HG02852 (cell line): ENCODE data around the gene DIPK1B.

Experiments used
- ATAC-seq: cut with Tn5 transposase; IDR thresholded peaks from one replicate; pipeline ENCODE4 v1.9.1; 2021; ENCODE audit warnings: mild to moderate bottlenecking, moderate library complexity; ENCODE audit not compliant: unreplicated experiment

Gene DIPK1B

DNA sequence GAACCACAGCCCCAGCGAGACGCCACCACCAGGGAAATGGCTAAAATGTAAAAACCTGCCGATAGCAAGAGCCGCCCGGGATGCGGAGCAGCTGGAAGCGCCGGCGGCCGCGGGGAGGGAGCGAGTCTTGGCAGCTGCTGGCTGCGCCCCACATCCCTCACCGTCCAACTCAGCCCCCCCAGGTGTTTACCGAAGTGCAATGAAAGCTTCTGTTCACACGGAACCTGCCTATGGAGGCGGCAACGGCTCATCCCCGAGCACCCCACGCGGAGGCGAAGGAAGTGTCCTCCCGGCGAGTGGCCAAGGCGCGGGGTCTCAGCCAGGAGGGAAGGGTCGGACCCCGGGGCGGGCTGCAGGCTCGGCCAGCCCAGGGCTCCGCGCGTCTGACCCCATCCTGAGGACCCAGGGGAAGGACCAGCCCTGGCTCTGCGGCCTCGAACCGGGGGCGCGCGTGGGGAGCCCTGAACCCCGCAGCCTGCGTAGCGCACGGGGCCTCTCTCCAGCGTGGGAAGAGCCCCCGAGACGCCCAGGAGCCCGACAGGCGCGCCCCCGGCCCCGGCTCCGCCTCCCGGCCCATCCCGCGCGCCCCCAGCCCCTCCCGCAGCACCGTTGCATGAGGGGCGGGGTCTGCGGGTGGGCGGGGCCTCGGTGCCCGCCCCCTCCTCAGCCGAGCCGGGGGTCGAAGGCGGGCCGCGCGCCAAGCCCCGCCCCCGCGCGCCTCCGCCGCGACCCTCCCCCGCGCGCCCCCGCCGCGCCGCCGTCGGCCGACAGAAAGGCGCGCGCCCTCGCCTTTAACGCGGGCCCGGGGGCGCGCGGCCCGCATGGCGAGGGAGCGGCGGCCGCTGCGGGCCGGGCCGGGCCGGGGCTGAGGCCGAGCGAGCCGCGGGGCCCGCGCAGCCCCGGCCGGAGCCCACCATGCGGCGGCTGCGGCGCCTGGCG is at the start of gene DIPK1B:
Gene DIPK1B, plus strand, starts transcription at position 822 of the 939 bp plus-strand sequence. Its CDS starts 94 bp downstream, at position 916.
- no peak for ATAC-seq

DNA sequence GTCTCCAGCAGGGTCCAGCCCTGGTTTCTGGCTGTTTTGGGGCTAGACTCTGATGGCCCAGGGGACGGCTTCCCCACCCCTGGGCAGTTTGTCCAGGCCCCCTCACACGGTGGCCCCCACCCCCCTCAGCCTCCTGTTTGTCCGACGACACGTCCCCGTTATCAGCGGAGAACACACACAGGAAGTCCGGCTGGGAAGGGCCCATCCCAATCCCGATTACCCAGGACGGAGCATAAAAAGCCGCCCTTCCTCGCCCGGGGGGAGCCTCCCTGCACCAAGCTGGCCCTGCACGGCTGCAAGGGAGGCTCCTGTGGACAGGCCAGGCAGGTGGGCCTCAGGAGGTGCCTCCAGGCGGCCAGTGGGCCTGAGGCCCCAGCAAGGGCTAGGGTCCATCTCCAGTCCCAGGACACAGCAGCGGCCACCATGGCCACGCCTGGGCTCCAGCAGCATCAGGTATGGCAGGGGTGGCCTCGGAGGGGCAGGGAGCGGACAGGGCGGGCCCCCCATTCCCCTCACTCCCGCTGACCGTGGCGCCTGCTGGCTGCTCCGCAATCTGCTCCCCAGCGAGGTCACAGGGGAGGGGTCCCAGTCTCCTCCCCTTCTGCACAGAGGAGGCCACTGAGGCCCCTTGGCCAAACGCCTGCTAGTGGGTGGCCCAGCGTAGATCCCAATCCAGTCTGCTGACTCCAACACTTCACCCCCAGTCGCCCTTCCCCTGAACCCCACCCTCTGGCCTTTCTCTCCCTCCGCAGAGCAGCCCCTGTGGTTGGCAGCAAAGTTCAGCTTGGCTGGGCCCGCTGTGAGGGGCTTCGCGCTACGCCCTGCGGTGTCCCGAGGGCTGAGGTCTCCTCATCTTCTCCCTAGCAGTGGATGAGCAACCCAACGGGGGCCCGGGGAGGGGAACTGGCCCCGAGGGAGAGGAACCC is 49.5 kb upstream of the DIPK1B start, which contains the start of gene EGFL7:
Gene EGFL7, plus strand, starts transcription at position 261 of the 926 bp plus-strand sequence. CDS start 5,367 bp downstream, outside the sequence.
- no peak for ATAC-seq

DNA sequence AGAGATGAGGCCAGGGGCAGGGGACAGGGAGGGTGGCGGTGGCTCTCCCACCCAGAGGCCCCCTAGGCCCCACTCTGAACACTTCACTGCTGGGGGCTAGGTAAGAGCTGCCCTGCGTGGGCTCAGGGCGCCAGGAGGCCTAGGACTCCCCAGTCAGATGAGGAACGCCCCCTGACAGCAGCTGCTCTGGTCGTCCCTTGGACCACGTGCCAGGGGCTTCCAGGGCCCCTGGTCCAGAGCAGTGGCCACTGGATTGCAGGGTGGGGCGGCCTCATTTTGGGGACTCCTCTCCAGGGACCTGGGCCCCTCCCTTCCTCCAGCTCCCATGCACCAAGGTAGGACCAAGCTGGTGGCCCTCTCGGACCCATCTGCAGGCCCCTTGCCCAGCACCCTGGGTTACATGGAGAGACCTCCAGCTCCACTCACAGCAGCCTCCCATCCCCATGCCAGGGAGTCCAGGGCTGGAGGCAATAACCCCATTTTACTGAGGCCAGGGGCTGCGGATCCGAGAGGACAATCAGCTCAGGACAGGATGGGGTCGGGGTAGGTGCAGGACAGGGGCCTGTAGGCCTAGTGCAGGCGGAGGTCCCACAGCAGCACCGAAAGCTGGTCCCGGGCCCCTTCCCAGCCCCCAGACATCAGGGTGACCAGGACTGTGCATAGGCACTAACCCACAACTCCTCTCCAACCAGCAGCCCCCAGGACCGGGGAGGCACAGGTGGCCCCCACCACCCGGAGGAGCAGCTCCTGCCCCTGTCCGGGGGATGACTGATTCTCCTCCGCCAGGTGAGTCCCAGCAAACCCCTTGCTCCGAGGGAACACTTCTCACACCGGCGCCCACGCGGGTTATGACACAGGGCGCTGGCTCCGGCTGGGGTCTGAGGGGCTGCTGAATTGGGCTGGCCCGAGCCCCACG is 48.1 kb upstream of the DIPK1B start:
- ATAC-seq, result no peak

DNA sequence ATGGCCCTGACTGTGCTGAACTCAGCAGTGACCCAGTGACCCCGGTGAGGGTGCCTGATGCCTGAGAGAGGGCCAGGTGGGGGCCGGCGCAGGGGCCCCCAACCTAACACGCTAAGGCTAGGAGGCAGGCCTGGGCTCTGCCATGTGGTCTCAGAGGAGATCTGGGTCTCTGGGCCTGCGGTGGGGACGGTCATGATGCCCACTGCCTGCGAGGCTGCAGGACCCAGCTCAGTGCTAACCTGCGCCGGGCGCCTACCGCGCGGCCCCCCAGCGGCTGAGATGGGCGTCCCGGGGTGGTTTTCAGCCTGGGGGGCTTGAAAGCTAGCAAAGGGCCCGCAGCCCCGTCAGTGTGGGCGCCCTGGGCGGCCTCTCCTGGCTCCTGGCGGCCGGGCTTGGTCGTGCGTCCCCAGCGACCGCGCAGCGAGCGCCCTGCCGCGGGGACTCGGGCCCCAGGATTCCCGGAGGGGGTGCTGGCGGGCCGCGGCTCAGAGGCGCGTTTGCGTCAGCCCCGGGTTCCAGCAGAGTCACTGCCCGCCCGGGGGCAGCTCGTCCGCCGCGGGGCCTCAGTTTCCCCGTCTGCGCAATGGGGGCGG is 47.2 kb upstream of the DIPK1B start:
- no peak for ATAC-seq

DNA sequence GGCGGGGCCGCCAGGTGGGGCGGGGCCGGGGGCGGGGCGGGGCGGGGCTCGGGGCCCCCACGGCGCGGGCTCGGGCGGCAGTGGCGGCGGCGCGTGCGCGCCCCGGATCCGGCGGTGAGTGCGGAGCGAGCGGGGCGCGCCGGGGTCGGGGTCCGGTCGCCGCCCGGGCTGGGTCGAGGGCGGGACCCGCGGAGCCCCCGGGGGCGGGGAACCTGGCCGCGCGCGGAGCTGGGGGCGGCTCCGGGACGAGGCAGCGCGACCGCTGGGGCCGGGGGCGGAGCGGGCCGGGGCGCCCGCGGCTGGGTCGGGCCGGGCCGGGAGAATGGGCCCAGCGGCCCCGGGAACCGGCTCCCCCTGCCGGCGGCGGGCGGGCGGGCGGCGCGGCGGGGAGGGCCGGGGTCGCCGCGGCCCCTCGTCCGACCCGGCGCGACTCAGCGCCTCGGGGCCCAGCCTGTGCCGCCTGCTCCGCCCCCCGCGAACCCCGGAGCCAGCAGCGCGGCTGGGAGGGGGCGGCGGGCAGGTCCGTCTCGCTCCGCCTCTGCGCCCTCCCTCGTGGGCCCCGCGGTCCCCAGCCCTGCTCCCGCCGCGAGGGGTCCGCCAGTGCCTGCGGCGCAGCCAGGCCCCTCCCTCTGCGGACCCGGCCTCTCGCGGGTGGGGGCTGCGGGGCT is 46.5 kb upstream of the DIPK1B start:
- no peak for ATAC-seq

DNA sequence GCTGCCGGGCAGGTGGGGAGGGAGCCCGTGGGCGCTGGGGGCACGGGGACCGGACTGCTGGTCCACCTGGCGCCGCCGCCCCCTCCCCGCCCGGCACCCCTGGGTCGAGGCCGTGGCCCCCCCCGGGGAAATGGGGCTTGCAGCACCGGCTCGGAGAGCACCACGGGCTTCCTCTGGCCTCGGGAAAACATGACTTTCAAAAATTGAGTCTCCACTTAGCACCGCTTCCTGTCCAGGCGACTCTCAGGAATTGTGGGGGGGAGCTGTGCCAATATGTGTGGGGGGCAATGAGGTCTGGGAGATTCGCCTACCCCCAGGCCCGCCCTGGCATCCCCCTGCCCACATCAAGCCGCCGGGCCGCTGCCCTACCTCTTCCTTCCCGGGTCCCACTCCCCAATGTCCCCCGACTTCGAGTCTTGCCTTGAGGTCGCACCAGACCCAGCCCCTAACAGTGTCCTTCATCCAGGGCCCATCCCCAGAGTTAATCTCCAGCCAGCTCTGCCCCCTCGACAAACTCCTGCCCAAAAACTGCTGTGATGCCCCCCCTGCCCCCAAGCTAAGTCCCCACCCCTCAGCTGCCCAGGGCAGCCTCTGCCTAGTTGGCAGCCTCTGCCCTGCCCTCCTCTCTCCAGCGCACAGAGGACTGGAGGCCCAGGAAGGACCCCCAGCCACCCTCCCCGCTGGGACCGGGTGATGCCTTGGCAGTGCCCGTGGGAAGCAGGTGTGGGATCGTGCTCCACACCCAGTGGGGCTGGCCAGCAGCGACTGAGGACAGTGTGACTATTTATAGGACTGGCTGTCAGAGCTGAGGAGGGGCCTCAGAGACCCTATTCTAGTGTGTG is 45.8 kb upstream of the DIPK1B start:
- ATAC-seq, result no peak

DNA sequence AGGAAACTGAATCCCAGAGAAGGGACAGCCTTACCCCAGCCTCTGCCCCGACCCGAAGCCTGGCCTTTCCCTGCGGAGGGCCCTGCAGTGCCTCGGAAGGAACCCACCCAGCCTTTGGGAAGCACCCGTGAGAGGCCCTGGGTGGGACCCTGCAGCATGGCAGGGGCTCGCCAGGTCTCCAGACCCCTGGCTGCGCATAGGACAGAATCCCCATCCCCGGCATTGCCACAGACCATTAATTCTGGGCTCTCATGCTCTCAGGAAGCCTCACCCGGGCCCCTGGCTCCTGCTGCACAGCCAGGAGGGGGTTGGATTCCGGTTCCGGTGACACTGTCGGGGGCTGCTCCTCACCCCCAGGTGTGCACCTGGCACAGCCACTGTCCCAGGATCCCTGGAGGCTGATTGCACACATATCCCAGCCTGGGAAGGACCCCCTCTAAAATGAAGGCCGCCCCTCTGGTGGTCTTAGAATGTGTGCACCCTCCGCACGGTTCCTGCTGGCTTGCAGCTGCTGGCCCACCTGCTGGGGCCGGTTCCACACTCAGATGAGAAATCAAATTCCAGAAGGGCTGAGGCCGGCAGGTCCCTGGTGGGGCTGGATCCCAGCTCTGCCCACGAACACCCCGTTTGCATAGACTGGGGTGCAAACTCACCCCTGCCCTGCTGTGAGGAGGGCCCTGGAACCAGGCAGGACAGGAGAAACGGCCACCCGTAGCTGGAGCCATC is 45.0 kb upstream of the DIPK1B start:
- no peak for ATAC-seq

DNA sequence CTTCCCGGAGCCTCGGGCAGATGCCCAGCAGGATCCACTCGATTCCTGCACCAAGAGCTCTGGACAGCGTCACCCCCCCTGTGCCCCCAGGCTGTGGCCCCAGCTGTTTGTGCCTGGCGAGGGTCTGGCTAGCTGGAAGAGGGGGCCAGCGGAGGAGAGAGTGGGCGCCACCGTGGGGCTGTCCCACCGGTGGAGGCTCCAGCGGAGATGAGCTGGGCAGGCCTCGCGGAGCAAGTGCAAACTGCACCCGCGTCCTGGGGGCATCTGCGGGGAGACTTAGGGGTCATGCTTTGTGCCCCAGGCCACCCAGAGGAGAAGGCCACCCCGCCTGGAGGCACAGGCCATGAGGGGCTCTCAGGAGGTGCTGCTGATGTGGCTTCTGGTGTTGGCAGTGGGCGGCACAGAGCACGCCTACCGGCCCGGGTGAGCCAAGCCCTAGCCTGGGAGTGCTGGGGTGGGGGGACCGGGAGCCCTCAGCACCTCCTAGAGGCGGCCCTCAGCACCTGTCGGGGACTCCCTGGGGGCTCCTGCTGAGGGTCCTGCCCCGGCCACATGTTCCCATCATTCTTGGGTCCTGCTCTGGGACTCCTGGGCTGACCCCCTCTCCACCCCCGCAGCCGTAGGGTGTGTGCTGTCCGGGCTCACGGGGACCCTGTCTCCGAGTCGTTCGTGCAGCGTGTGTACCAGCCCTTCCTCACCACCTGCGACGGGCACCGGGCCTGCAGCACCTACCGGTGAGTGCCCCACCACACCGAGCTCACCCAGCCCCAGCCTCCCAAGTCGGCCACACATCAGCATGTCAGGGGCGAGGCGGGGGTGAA is 44.2 kb upstream of the DIPK1B start:
- no peak for ATAC-seq

DNA sequence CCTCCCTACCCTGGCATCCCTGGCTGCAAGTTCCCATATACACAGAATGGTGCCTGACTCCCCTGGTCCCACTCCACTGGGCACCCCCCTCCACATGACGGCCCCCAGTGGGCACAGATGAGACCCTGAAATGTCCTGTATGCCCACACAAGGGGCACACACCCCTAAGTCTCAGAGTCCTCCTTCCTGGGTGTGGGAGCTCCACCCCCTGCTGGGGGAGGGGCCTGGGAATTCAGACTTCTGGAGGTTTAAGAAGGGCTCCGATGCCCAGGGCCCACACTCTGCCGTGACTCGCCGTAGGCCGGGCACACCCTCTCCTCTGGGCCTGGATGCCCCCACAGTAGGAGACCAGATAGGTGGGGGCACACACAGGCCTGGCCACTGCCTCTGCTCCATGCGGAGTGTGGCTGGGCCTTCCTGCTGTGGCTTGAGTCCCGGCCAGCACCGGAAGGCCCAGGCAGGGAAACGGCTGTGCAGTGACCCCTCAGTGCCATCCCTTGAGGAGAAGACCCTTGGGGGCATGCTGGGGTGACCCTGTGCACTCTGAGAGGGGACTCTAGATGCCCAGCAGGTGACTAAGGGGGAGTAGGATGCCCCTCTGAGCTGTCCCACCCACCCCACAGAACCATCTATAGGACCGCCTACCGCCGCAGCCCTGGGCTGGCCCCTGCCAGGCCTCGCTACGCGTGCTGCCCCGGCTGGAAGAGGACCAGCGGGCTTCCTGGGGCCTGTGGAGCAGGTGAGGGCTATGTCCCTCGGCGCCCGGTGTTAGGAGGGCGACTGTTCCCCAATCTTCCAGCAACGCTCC is 43.2 kb upstream of the DIPK1B start:
- ATAC-seq, result no peak

DNA sequence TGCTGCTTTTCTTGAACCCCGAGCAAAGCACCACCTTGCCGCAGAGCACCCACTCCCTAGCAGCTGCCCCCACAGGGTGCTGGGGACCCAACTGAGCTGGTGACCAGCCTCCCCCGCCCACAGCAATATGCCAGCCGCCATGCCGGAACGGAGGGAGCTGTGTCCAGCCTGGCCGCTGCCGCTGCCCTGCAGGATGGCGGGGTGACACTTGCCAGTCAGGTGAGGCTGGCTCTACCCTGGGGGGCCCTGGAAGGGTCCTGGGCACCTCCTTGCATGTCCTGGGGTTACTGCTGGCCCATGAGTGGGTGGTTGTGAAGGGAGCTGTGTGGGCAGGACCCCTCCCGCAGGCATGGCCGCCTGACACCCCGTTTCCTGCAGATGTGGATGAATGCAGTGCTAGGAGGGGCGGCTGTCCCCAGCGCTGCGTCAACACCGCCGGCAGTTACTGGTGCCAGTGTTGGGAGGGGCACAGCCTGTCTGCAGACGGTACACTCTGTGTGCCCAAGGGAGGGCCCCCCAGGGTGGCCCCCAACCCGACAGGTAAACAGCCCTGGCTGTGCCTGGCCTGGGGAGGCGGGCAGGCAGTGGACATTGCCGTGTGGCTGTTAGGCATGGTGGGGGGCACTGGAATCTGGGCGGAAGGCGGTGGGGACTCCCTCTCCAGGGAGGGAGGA is 42.4 kb upstream of the DIPK1B start:
- no peak for ATAC-seq

DNA sequence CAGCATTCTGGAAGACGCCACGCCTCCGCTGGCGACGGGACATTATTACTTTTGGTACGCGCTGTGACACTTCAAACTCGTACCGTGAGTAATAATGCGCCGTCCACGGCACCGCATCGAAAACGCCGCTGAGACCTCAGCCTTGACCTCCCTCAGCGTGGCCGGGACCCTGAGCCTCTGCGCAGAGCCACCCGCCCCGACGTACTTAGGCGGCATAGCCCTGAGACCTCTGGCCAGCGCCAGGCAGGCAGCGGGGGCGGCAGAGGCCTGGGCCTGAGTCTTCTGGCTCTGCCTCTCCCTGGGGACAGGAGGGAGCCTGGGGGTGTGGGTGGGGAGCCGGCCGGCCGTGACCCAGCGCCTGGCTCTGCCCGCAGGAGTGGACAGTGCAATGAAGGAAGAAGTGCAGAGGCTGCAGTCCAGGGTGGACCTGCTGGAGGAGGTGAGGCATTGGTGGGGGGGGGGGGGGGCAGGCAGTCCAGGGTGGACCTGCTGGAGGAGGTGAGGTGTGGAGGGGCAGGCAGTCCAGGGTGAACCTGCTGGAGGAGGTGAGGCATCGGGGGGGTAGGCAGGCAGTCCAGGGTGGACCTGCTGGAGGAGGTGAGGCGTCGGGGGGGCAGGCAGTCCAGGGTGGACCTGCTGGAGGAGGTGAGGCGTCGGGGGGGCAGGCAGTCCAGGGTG is 41.7 kb upstream of the DIPK1B start:
- ATAC-seq, result no peak

DNA sequence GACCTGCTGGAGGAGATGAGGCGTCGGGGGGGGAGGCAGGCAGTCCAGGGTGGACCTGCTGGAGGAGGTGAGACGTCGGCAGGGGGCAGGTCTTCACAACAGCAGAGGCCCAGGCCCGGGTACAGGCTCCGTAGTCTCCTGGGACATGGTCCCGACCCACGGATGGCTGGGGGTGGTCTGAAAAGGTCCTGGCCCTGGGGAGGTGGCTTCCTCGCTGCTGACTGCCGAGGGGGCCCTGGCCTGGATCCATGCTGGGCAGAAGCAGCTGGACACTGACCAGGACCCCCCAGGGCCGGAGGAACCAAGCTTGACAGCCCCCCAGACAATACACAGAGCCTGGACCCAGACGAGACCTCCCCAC is 41.1 kb upstream of the DIPK1B start:
- no peak for ATAC-seq

DNA sequence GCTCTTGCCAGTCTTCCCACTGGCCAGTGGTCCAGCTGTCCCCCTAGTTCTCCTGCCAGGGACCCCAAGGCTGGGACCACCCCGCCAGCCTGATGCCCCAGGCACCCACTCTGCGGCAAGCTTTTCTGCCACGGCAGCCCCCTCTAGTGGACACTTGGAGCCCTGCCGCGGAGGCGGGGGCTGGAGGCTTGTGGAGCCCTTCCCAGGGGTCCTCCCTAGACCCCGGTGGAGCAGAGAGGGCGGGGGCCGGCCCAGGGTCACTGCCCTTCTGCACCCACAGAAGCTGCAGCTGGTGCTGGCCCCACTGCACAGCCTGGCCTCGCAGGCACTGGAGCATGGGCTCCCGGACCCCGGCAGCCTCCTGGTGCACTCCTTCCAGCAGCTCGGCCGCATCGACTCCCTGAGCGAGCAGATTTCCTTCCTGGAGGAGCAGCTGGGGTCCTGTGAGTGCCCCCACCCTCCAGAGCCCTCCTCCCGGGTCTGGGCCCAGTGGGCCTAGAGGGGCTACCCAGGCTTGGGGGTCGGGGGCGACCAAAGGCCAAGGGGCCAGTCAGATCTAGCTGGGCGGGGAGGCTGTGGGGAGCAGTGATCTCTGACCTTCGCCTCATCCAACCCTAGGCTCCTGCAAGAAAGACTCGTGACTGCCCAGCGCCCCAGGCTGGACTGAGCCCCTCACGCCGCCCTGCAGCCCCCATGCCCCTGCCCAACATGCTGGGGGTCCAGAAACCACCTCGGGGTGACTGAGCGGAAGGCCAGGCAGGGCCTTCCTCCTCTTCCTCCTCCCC is 40.5 kb upstream of the DIPK1B start:
- ATAC-seq, result no peak

DNA sequence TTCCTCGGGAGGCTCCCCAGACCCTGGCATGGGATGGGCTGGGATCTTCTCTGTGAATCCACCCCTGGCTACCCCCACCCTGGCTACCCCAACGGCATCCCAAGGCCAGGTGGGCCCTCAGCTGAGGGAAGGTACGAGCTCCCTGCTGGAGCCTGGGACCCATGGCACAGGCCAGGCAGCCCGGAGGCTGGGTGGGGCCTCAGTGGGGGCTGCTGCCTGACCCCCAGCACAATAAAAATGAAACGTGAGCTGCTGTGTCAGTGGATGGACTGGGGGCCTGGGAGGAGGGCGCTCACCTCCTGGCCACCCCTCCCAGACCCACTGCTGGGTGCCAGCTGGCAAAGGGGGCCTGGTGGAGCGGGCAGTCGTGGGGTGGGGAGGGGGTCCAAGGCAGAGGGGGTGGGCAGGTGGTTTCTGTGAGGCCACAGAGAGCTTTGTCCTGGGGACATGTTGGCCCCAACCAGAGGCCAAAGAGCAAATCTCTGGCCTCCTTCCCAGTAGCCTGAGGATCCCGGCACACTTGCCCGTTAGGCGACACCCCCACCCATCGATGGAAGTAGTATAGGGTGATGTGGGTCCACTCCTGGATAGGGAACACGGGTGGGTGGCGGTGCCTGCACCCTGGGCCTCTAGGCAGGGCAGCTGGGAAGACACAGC is 39.8 kb upstream of the DIPK1B start:
- ATAC-seq, result no peak
